Endothelial cell of umbilical vein (primary cell): ENCODE data around the gene NCK1. TPM values are rescaled to one million over a fixed set of nuclear protein-coding genes. Genes with fewer than 3 reads are reported as not detected.

ENCODE experiments used
- BruUV-seq: library from RNA; stranded (reverse); fragments of 400-500 nt; replicated peaks from 2 replicates; lab custom pipeline; 2021; lab: Mats Ljungman, UMichigan
- CTCF ChIA-PET: fragments of 300-600, 350-600 bp; sonication (Branson Sonifier 250); formaldehyde crosslinking; loops from one replicate; lab custom pipeline; 2021; ENCODE audit warnings: antibody characterized with exemption, inconsistent platforms; lab: Charles Lee
- POLR2A ChIA-PET: fragments of 300-600, 350-600 bp; sonication (Branson Sonifier 250); formaldehyde crosslinking; loops from one replicate; lab custom pipeline; 2021; ENCODE audit warnings: antibody characterized with exemption, inconsistent platforms; lab: Charles Lee
- DNase-seq: peaks from one replicate; pipeline ENCODE4 v3.0.0-alpha.2; 2011; ENCODE audit warnings: low read depth, low spot score
- FAIRE-seq: peaks from 2 replicates; lab custom pipeline; 2011; peaks lifted over from hg19 to GRCh38; lab: Jason Lieb, UNC
- H2AFZ ChIP-seq: 2 replicates; pipeline ENCODE4 v1.6.0; 2012; ENCODE audit warnings: low read depth, low read length, control low read depth, inconsistent platforms
- H3K27ac ChIP-seq: 2 replicates; pipeline ENCODE4 v1.5.1; 2011; ENCODE audit warnings: low read depth, mild to moderate bottlenecking, control low read depth, low read length, moderate library complexity; ENCODE audit not compliant: insufficient read depth
- H3K27me3 ChIP-seq, 2 experiments: 2 replicates each; pipeline versions ENCODE4 v1.6.0 to v1.6.1; 2011; ENCODE audit warnings: low read length in 2 of 2, mixed read lengths in 1 of 2; ENCODE audit not compliant: control insufficient read depth in 2 of 2, insufficient read depth in 2 of 2
- H3K36me3 ChIP-seq, 2 experiments: 2 replicates in 1 of 2; 3 replicates in 1 of 2; pipeline ENCODE4 v1.5.1; 2011; ENCODE audit warnings: low read length in 2 of 2, mild to moderate bottlenecking in 1 of 2, moderate library complexity in 1 of 2; ENCODE audit not compliant: control insufficient read depth in 2 of 2, insufficient read depth in 2 of 2; ENCODE audit errors: extremely low read depth in 1 of 2
- H3K4me1 ChIP-seq: 3 replicates; pipeline ENCODE4 v1.5.1; 2011; ENCODE audit warnings: mild to moderate bottlenecking, low read length; ENCODE audit not compliant: control insufficient read depth, insufficient read depth; ENCODE audit errors: extremely low read depth
- H3K4me2 ChIP-seq: 2 replicates; pipeline ENCODE4 v1.6.1; 2011; ENCODE audit warnings: low read length, control low read depth, mixed read lengths; ENCODE audit not compliant: insufficient read depth
- H3K4me3 ChIP-seq, 3 experiments: fragments of 200-600 bp in 1 of 3; sonication (generic), shearing (Covaris generic) in 1 of 3; replicated peaks in 1 of 3; 2 replicates each; pipeline ENCODE4 v1.5.1; 2011 to 2016; ENCODE audit warnings: control low read depth in 3 of 3, low read length in 3 of 3, mild to moderate bottlenecking in 2 of 3, inconsistent platforms in 1 of 3, low read depth in 1 of 3, moderate library complexity in 1 of 3; ENCODE audit not compliant: insufficient read depth in 1 of 3
- H3K79me2 ChIP-seq: 2 replicates; pipeline ENCODE4 v1.6.0; 2012; ENCODE audit warnings: low read length, inconsistent platforms; ENCODE audit not compliant: control insufficient read depth, insufficient read depth
- H3K9ac ChIP-seq: replicated peaks from 2 replicates; pipeline ENCODE3; 2011; ENCODE audit warnings: low read length, control low read depth; ENCODE audit not compliant: insufficient read depth; ENCODE audit errors: extremely low read depth
- H3K9me1 ChIP-seq: replicated peaks from 3 replicates; pipeline ENCODE4 v1.6.0; 2011; ENCODE audit warnings: mild to moderate bottlenecking, low read length; ENCODE audit not compliant: control insufficient read depth, insufficient read depth; ENCODE audit errors: extremely low read depth
- H3K9me3 ChIP-seq: replicated peaks from 2 replicates; pipeline ENCODE4 v1.5.1; 2012; ENCODE audit warnings: low read length, inconsistent platforms; ENCODE audit not compliant: control insufficient read depth, insufficient read depth
- H4K20me1 ChIP-seq: replicated peaks from 2 replicates; pipeline ENCODE3; 2011; ENCODE audit warnings: mild to moderate bottlenecking, low read length; ENCODE audit not compliant: control insufficient read depth, insufficient read depth; ENCODE audit errors: extremely low read depth
- CTCF ChIP-seq, 2 donors: IDR thresholded peaks; 1 replicate in 1 of 2; 2 replicates in 1 of 2; pipeline ENCODE4 v1.5.1; 2011; ENCODE audit warnings: low read length in 2 of 2, mild to moderate bottlenecking in 2 of 2, moderate library complexity in 2 of 2, control low read depth in 1 of 2, inconsistent platforms in 1 of 2, low read depth in 1 of 2; ENCODE audit not compliant: insufficient read depth in 1 of 2; ENCODE audit errors: extremely low read depth in 1 of 2
- EZH2 ChIP-seq: IDR thresholded peaks from 2 replicates; pipeline ENCODE4 v1.6.1; 2012; ENCODE audit warnings: borderline replicate concordance, low read depth, mild to moderate bottlenecking, moderate library complexity, low read length, inconsistent platforms; ENCODE audit not compliant: severe bottlenecking
- FOS ChIP-seq: IDR thresholded peaks from 2 replicates; pipeline ENCODE4 v1.6.1; 2011; ENCODE audit warnings: mild to moderate bottlenecking, low read length, moderate library complexity, borderline replicate concordance; ENCODE audit not compliant: insufficient read depth
- GATA2 ChIP-seq: IDR thresholded peaks from 2 replicates; pipeline ENCODE4 v1.7.0; 2011; ENCODE audit warnings: low read depth, mild to moderate bottlenecking, moderate library complexity, mixed read lengths, low read length; ENCODE audit not compliant: insufficient read length, insufficient read depth
- POLR2A ChIP-seq: IDR thresholded peaks from 2 replicates; pipeline ENCODE4 v1.6.1; 2012; ENCODE audit warnings: low read depth, mild to moderate bottlenecking, control low read depth, low read length
- POLR2AphosphoS5 ChIP-seq: IDR thresholded peaks from 2 replicates; pipeline ENCODE4 v1.6.1; 2012; ENCODE audit warnings: low read depth, mild to moderate bottlenecking, control low read depth, low read length, moderate library complexity; ENCODE audit not compliant: insufficient read depth
- dilution Hi-C: fragments of 300-500 bp; cut with MboI; formaldehyde crosslinking; loops from one replicate; pipeline ENCODE4 v1.15.0; 2019; ENCODE audit warnings: low sequenced_read_pairs; ENCODE audit not compliant: extremely low pct_ligation_motif_present
- intact Hi-C: fragments of 100-400 bp; cut with micrococcal nuclease; formaldehyde crosslinking; loops from one replicate; pipeline ENCODE4 v1.10.0; 2022
- polyA plus RNA-seq, 4 experiments: library from polyadenylated mRNA; depleted of rRNA in 3 of 4; stranded (reverse) in 3 of 4; unstranded in 1 of 4; fragments of >200 nt; gene quantifications; 2 replicates each; pipeline versions ENCODE4 v1.2.1 to v1.2.3, GENCODE V29; 2011 to 2012; ENCODE audit warnings: missing spikeins in 1 of 4
- total RNA-seq: library from RNA; stranded (reverse); gene quantifications from 2 replicates; pipeline ENCODE4 v1.2.3, GENCODE V29; 2021
- TF ChIP-seq, protein P1 (sequence below): IDR thresholded peaks from 2 replicates; pipeline ENCODE4 v1.6.1; 2011; ENCODE audit not compliant: insufficient read depth, insufficient read length

The NCK1 gene
- total and polyA plus RNA-seq, 2 donors (not counting 3 experiments of a cell fraction or from before 2014, with no cell fraction given), result 19.3 to 52.2 TPM

DNA sequence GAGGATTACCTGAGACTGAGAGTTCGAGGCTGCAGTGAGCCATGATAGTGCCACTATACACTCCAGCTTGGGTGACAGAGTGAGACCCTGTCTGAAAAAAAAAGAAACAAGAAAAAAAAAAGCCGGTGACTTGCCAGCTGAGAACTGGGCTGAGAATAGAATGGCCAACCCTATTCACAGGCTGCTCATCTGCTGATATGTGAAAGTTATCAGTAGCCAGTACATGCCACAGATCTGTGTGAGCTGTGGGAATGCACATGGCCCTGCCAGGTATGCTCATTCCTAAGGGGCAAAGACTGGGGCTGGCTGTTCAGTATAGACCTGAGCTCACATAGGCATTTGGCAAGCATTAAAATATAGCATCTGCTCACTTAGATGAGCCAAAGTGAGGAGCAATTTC lies 126.6 kb downstream of the NCK1 start:
- Histone ChIP-seq H3K4me3 (no peak overlapping the region), H3K9me1 (no peaks in the 10 kb centered on the region), H3K27ac (no peak overlapping the region), H3K79me2 (no peaks in the 10 kb centered on the region), H3K4me2 (no peak overlapping the region), H2AFZ (no peak overlapping the region), H3K4me1 (no peaks in the 10 kb centered on the region), H3K36me3 (no peaks in the 10 kb centered on the region), H3K9me3 (no peaks in the 10 kb centered on the region), H3K9ac (no peak overlapping the region), H3K27me3 (no peaks in the 10 kb centered on the region), H4K20me1 (no peaks in the 10 kb centered on the region)
- BruUV-seq, result no TSS peak
- CTCF ChIA-PET, result interaction anchor here (1.0 kb wide), 1 partner anchor 25 kb away, joined by 3 read pairs; no protein-coding TSS in a partner anchor
- FAIRE-seq (no peak), DNase-seq (no peak)
- POLR2A ChIA-PET, result no interaction called here
- no peak for TF ChIP-seq CTCF (IDR thresholded peaks at IDR 0.05; ENCODE audit: extremely low read depth in 1 of 2, insufficient read depth in 1 of 2, low read depth in 1 of 2, low read length in 2 of 2)
- no peak for TF ChIP-seq POLR2AphosphoS5
- TF ChIP-seq, protein P1, sequence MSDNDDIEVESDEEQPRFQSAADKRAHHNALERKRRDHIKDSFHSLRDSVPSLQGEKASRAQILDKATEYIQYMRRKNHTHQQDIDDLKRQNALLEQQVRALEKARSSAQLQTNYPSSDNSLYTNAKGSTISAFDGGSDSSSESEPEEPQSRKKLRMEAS, result no peak
- no peak for TF ChIP-seq FOS
- no peak for TF ChIP-seq EZH2
- TF ChIP-seq POLR2A, result no peak
- no peak for TF ChIP-seq GATA2
- dilution Hi-C loops, result no loop called here
- intact Hi-C loops, result no loop called here
